H1 (cell line): ENCODE data around the gene PITX3. TPM values are rescaled to one million over a fixed set of nuclear protein-coding genes. Genes with fewer than 3 reads are reported as not detected.

ENCODE experiments used
- KDM1A ChIP-seq: fragments of 200-600, 300-600 bp; sonication (generic); IDR thresholded peaks from 2 replicates; pipeline ENCODE4 v1.7.1; 2016; ENCODE audit warnings: mild to moderate bottlenecking, low read length, borderline replicate concordance
- polyA plus RNA-seq, 7 experiments: library from polyadenylated mRNA; depleted of rRNA in 3 of 7; stranded (reverse) in 5 of 7; unstranded in 2 of 7; fragments of >200 nt in 5 of 7; fragments of 200-250 nt in 2 of 7; gene quantifications; 1 replicate in 5 of 7; 2 replicates in 1 of 7; 4 replicates in 1 of 7; pipeline versions ENCODE4 v1.2.1 to v1.2.3, GENCODE V29; 2011 to 2013; ENCODE audit warnings: missing spikeins in 2 of 7, mixed read lengths in 2 of 7
- total RNA-seq: library from RNA; stranded (reverse); fragmentation: NEBNext Ultra II Directional; extraction: Animal tissue kit (Norgen Biotek cat#: 25700); gene quantifications from 2 replicates; pipeline ENCODE4 v1.2.1, GENCODE V29; 2021

The PITX3 gene
- total and polyA plus RNA-seq, 2 of the 8 experiments (the other 6 are each of a cell fraction or from before 2014, with no cell fraction given), result 0.18 to 0.41 TPM

- TF ChIP-seq KDM1A, result no peak
These were observed 23.1 kb upstream of the PITX3 start (continued) for GRCh38 chr10:102264371-102264770.
